Sigmoid colon (tissue), 4 donors: ENCODE data around the gene PPT1.

Experiments used
- CTCF ChIP-seq, 4 experiments: fragments of 450-650 bp in 3 of 4; fragments of 200-600 bp in 1 of 4; IDR thresholded peaks; one replicate each; pipeline ENCODE4 v1.5.1; 2016 to 2019; ENCODE audit warnings: antibody characterized with exemption in 4 of 4, mild to moderate bottlenecking in 3 of 4, moderate library complexity in 2 of 4
- EP300 ChIP-seq, 4 donors: sonication (generic); formaldehyde crosslinking; IDR thresholded peaks; one replicate each; pipeline ENCODE4 v1.6.1; 2017; ENCODE audit warnings: antibody characterized with exemption in 4 of 4
- POLR2AphosphoS5 ChIP-seq, 4 donors: sonication (generic); formaldehyde crosslinking; IDR thresholded peaks; one replicate each; pipeline ENCODE4 v1.6.1; 2017; ENCODE audit warnings: antibody characterized with exemption in 4 of 4

GRCh38 chr1:40045766-40046165 lies 51.3 kb downstream of the PPT1 start:
- no peak for TF ChIP-seq POLR2AphosphoS5 (IDR thresholded peaks at IDR 0.05)
- TF ChIP-seq CTCF (IDR thresholded peaks at IDR 0.05) = no peak
- no peak for TF ChIP-seq EP300 (IDR thresholded peaks at IDR 0.05)
